HT1080 (cell line): ENCODE results near the gene SBK2. TPM values are rescaled to one million over a fixed set of nuclear protein-coding genes. Genes with fewer than 3 reads are reported as not detected.
A peak's percentile ranks its signal among the peaks of the same experiment; 100 is the strongest.
"Not testable (repeated sequence)": the region's sequence is repeated elsewhere in the genome, so short reads cannot be mapped to it uniquely, and the experiment has no call there.

Source experiments
- DNase-seq: peaks from one replicate; pipeline ENCODE4 v3.0.0-alpha.2; 2015; ENCODE audit warnings: low read depth
- polyA plus RNA-seq, 2 experiments: library from polyadenylated mRNA; depleted of rRNA; stranded (reverse); fragments of >200 nt; gene quantifications; 2 replicates each; pipeline ENCODE4 v1.2.3, GENCODE V29; 2015
- total RNA-seq: library from RNA; depleted of rRNA; stranded (reverse); fragments of >200 nt; shearing (Covaris generic); gene quantifications from 2 replicates; pipeline ENCODE4 v1.2.3, GENCODE V29; 2014; rRNA removed

The SBK2 gene
- not detected in 2 replicates for total RNA-seq
- not detected in 2 replicates for polyA plus RNA-seq (2015; cell fraction: cytosol; rRNA removed)
- not detected in 2 replicates for polyA plus RNA-seq (2015; cell fraction: nucleus; rRNA removed)

GRCh38 chr19:55536951-55537740 is at the start of gene SBK2:
Gene SBK2, minus strand, starts transcription at chr19:55537133. Its CDS starts 839 bp downstream, at chr19:55536294.
- DNase-seq, result no peak

GRCh38 chr19:55585658-55586339 is 48.9 kb upstream of the SBK2 start:
- no peak for DNase-seq

GRCh38 chr19:55584871-55585270 is 47.9 kb upstream of the SBK2 start:
- no peak for DNase-seq

- DNase-seq, result not testable (repeated sequence)
Observed at GRCh38 chr19:55583897-55584296, 47.0 kb upstream of the SBK2 start.

- DNase-seq, result not testable (repeated sequence)
Observed at GRCh38 chr19:55582284-55582683, 45.4 kb upstream of the SBK2 start.

- DNase-seq, result no peak
Observed at GRCh38 chr19:55581823-55582223, 44.9 kb upstream of the SBK2 start.

GRCh38 chr19:55581145-55581822 is 44.4 kb upstream of the SBK2 start:
- DNase-seq, result no peak

- DNase-seq, result peak; percentile 76
Observed at GRCh38 chr19:55580628-55581144, 43.8 kb upstream of the SBK2 start, which contains the start of gene ZNF579. Gene ZNF579, minus strand, starts transcription at chr19:55580848. Its CDS starts 1,209 bp downstream, at chr19:55579639.

- DNase-seq, result no peak
Observed at GRCh38 chr19:55579766-55580621, 43.1 kb upstream of the SBK2 start.

GRCh38 chr19:55578761-55579747 is 42.1 kb upstream of the SBK2 start:
- DNase-seq, result no peak

GRCh38 chr19:55578031-55578760 is 41.3 kb upstream of the SBK2 start:
- DNase-seq, result no peak

- no peak for DNase-seq
Observed at GRCh38 chr19:55576746-55577145, 39.8 kb upstream of the SBK2 start.

- not testable (repeated sequence) for DNase-seq
Observed at GRCh38 chr19:55573929-55574328, 37.0 kb upstream of the SBK2 start.

GRCh38 chr19:55569477-55569876 is 32.5 kb upstream of the SBK2 start:
- DNase-seq, result not testable (repeated sequence)

GRCh38 chr19:55567708-55568328 is 30.9 kb upstream of the SBK2 start:
- no peak for DNase-seq

GRCh38 chr19:55566823-55567222 is 29.9 kb upstream of the SBK2 start:
- no peak for DNase-seq

- DNase-seq, result no peak
Observed at GRCh38 chr19:55563261-55563690, 26.3 kb upstream of the SBK2 start.

- DNase-seq, result no peak
Observed at GRCh38 chr19:55559684-55560083, 22.8 kb upstream of the SBK2 start.
